GM19372 (cell line): ENCODE measurements around the gene CRY1.
"Not testable (repeated sequence)": the region's sequence is repeated elsewhere in the genome, so short reads cannot be mapped to it uniquely, and the experiment has no call there.

Experiments
- ATAC-seq: cut with Tn5 transposase; IDR thresholded peaks from one replicate; pipeline ENCODE4 v1.9.1; 2021; ENCODE audit warnings: mild to moderate bottlenecking, low read depth, moderate library complexity; ENCODE audit not compliant: unreplicated experiment

Gene CRY1

GRCh38 chr12:107109726-107110719, 16.7 kb upstream of the CRY1 start:
- ATAC-seq = no peak

- ATAC-seq = no peak
Measured at GRCh38 chr12:107108995-107109508, 15.7 kb upstream of the CRY1 start.

- ATAC-seq = not testable (repeated sequence)
Measured at GRCh38 chr12:107108366-107108765, 15.0 kb upstream of the CRY1 start.

- ATAC-seq = no peak
Measured at GRCh38 chr12:107107381-107107780, 14.0 kb upstream of the CRY1 start.

GRCh38 chr12:107106241-107107025, 13.1 kb upstream of the CRY1 start:
- no peak for ATAC-seq

GRCh38 chr12:107105410-107105703, 12.0 kb upstream of the CRY1 start:
- no peak for ATAC-seq

- ATAC-seq = no peak
Measured at GRCh38 chr12:107103516-107103915, 10.2 kb upstream of the CRY1 start.

GRCh38 chr12:107103097-107103496, 9.7 kb upstream of the CRY1 start:
- no peak for ATAC-seq

GRCh38 chr12:107102294-107102693, 8.9 kb upstream of the CRY1 start:
- ATAC-seq = no peak

GRCh38 chr12:107101651-107102050, 8.3 kb upstream of the CRY1 start:
- no peak for ATAC-seq

- ATAC-seq = no peak
Measured at GRCh38 chr12:107099917-107100316, 6.6 kb upstream of the CRY1 start.

- ATAC-seq = no peak
Measured at GRCh38 chr12:107096571-107096970, 3.2 kb upstream of the CRY1 start.

GRCh38 chr12:107094183-107094448, 767 bp upstream of the CRY1 start:
- ATAC-seq = no peak

GRCh38 chr12:107092669-107093416, 506 bp downstream of the CRY1 start:
- ATAC-seq = peak; percentile 28

- ATAC-seq = no peak
Measured at GRCh38 chr12:107091989-107092641, 1.2 kb downstream of the CRY1 start.

- no peak for ATAC-seq
Measured at GRCh38 chr12:107091381-107091780, 2.0 kb downstream of the CRY1 start.

GRCh38 chr12:107090711-107091110, 2.6 kb downstream of the CRY1 start:
- ATAC-seq = no peak

GRCh38 chr12:107088912-107089311, 4.4 kb downstream of the CRY1 start:
- no peak for ATAC-seq

GRCh38 chr12:107086314-107086713, 7.0 kb downstream of the CRY1 start:
- ATAC-seq = no peak

GRCh38 chr12:107081778-107082177, 11.6 kb downstream of the CRY1 start:
- no peak for ATAC-seq
